Measurements from ENCODE around the gene DCLK1. TPM values are rescaled to one million over a fixed set of nuclear protein-coding genes. Genes with fewer than 3 reads are reported as not detected.

The DCLK1 gene
- total RNA-seq, 1 experiment from 2014 or later: not detected

GRCh38 chr13:35881360-35881759, 249.8 kb downstream of the DCLK1 start:
- Mint-ChIP-seq H3K36me3 (ENCODE audit: insufficient read depth, unreplicated experiment) (no peaks in the 10 kb centered on the region), H3K27ac (ENCODE audit: unreplicated experiment) (no peak overlapping the region), H3K4me3 (ENCODE audit: unreplicated experiment) (no peak overlapping the region), H3K27me3 (ENCODE audit: insufficient read depth, unreplicated experiment) (peaks cover 3% of the 10 kb centered on the region), H3K9me3 (ENCODE audit: unreplicated experiment) (no peaks in the 10 kb centered on the region), H3K4me1 (ENCODE audit: low read depth, unreplicated experiment) (no peaks in the 10 kb centered on the region)
- ChIA-PET POLR2A (no interaction called here), CTCF (no interaction called here)
- H3K4me3 ChIP-seq (ENCODE audit: low read depth, low read length): no peak overlapping the region
- H3K36me3 ChIP-seq (ENCODE audit: control insufficient read depth, insufficient read depth, low read length): no peaks in the 10 kb centered on the region
- no peaks in the 10 kb centered on the region for H3K4me1 ChIP-seq
- TF ChIP-seq CTCF (IDR thresholded peaks at IDR 0.05; ENCODE audit: insufficient read depth in 1 of 2, low read depth in 1 of 2, low read length in 1 of 2, severe bottlenecking in 1 of 2, unreplicated experiment in 1 of 2): no peak
- intact Hi-C loops (cut with micrococcal nuclease; ENCODE audit: unreplicated experiment): no loop called here
- BruUV-seq (replicated peaks): no TSS peak
- no peaks in the 10 kb centered on the region for H3K9me3 ChIP-seq
- DNase-seq: no peak
- H3K27me3 ChIP-seq (replicated peaks; ENCODE audit: control insufficient read depth, insufficient read depth, low read length): no peaks in the 10 kb centered on the region

- Mint-ChIP-seq H3K27me3 (ENCODE audit: insufficient read depth, unreplicated experiment) (peaks cover 2% of the 10 kb centered on the region), H3K27ac (ENCODE audit: unreplicated experiment) (no peak overlapping the region), H3K4me3 (ENCODE audit: unreplicated experiment) (no peak overlapping the region), H3K36me3 (ENCODE audit: insufficient read depth, unreplicated experiment) (no peaks in the 10 kb centered on the region), H3K4me1 (ENCODE audit: low read depth, unreplicated experiment) (no peaks in the 10 kb centered on the region), H3K9me3 (ENCODE audit: unreplicated experiment) (no peaks in the 10 kb centered on the region)
- no peaks in the 10 kb centered on the region for H3K9me3 ChIP-seq
- ChIA-PET CTCF (no interaction called here), POLR2A (no interaction called here)
- no peaks in the 10 kb centered on the region for H3K36me3 ChIP-seq (ENCODE audit: control insufficient read depth, insufficient read depth, low read length)
- no peak for TF ChIP-seq CTCF (IDR thresholded peaks at IDR 0.05; ENCODE audit: insufficient read depth in 1 of 2, low read depth in 1 of 2, low read length in 1 of 2, severe bottlenecking in 1 of 2, unreplicated experiment in 1 of 2)
- H3K4me1 ChIP-seq: no peaks in the 10 kb centered on the region
- H3K4me3 ChIP-seq (ENCODE audit: low read depth, low read length): no peak overlapping the region
- intact Hi-C loops (cut with micrococcal nuclease; ENCODE audit: unreplicated experiment): no loop called here
- no TSS peak for BruUV-seq (replicated peaks)
- H3K27me3 ChIP-seq (replicated peaks; ENCODE audit: control insufficient read depth, insufficient read depth, low read length): no peaks in the 10 kb centered on the region
- DNase-seq: peak in 1 of 2 experiments; percentile 5
Observed at GRCh38 chr13:35879111-35879510, 252.1 kb downstream of the DCLK1 start.

GRCh38 chr13:35876601-35877000, 254.6 kb downstream of the DCLK1 start:
- no TSS peak for BruUV-seq (replicated peaks)
- Mint-ChIP-seq H3K27ac (ENCODE audit: unreplicated experiment) (no peak overlapping the region), H3K36me3 (ENCODE audit: insufficient read depth, unreplicated experiment) (no peaks in the 10 kb centered on the region), H3K4me3 (ENCODE audit: unreplicated experiment) (no peak overlapping the region), H3K9me3 (ENCODE audit: unreplicated experiment) (no peaks in the 10 kb centered on the region), H3K27me3 (ENCODE audit: insufficient read depth, unreplicated experiment) (peaks cover 2% of the 10 kb centered on the region), H3K4me1 (ENCODE audit: low read depth, unreplicated experiment) (no peaks in the 10 kb centered on the region)
- intact Hi-C loops (cut with micrococcal nuclease; ENCODE audit: unreplicated experiment): no loop called here
- CTCF ChIA-PET: no interaction called here
- DNase-seq: no peak
- POLR2A ChIA-PET: no interaction called here
- Histone ChIP-seq H3K4me3 (ENCODE audit: low read depth, low read length) (no peak overlapping the region), H3K27me3 (replicated peaks; ENCODE audit: control insufficient read depth, insufficient read depth, low read length) (no peaks in the 10 kb centered on the region), H3K9me3 (no peaks in the 10 kb centered on the region), H3K36me3 (ENCODE audit: control insufficient read depth, insufficient read depth, low read length) (no peaks in the 10 kb centered on the region), H3K4me1 (no peaks in the 10 kb centered on the region)
- TF ChIP-seq CTCF (IDR thresholded peaks at IDR 0.05; ENCODE audit: insufficient read depth in 1 of 2, low read depth in 1 of 2, low read length in 1 of 2, severe bottlenecking in 1 of 2, unreplicated experiment in 1 of 2): no peak
